H1 (cell line): Measurements from ENCODE around the gene ZNF775. TPM values are rescaled to one million over a fixed set of nuclear protein-coding genes. Genes with fewer than 3 reads are reported as not detected.

Experiments
- CTCF ChIA-PET: fragments of 300-600 bp; sonication (Branson Sonifier 250); formaldehyde crosslinking; loops from one replicate; lab custom pipeline; 2021; ENCODE audit not compliant: partially characterized antibody; lab: Charles Lee
- POLR2A ChIA-PET: fragments of 300-600 bp; sonication (Branson Sonifier 250); formaldehyde crosslinking; loops from one replicate; lab custom pipeline; 2021; ENCODE audit warnings: inconsistent platforms; ENCODE audit not compliant: partially characterized antibody; lab: Charles Lee
- DNase-seq, 2 experiments: peaks; one replicate each; pipeline versions ENCODE4 v3.0.0 to v3.0.0-alpha.2; 2010 to 2022; ENCODE audit warnings: low spot score in 2 of 2, low read depth in 1 of 2, mixed read lengths in 1 of 2
- FAIRE-seq: peaks from 2 replicates; lab custom pipeline; 2011; peaks lifted over from hg19 to GRCh38; lab: Jason Lieb, UNC
- H2AFZ ChIP-seq: 2 replicates; pipeline ENCODE4 v1.8.1; 2012; ENCODE audit warnings: low read length, inconsistent platforms
- H2AK5ac ChIP-seq: 2 replicates; pipeline ENCODE4 v1.6.1; 2013; ENCODE audit warnings: low read depth, low read length
- H2BK120ac ChIP-seq: replicated peaks from 2 replicates; pipeline ENCODE3; 2013; ENCODE audit warnings: low read depth, low read length, inconsistent platforms
- H2BK12ac ChIP-seq: 2 replicates; pipeline ENCODE4 v1.6.1; 2013; ENCODE audit warnings: low read depth, low read length
- H2BK15ac ChIP-seq: 2 replicates; pipeline ENCODE4 v1.6.1; 2013; ENCODE audit warnings: low read length
- H2BK20ac ChIP-seq: 2 replicates; pipeline ENCODE4 v1.6.1; 2013; ENCODE audit warnings: low read length
- H2BK5ac ChIP-seq: 2 replicates; pipeline ENCODE4 v1.6.1; 2013; ENCODE audit warnings: low read depth, low read length
- H3K14ac ChIP-seq: 2 replicates; pipeline ENCODE4 v1.6.1; 2013; ENCODE audit warnings: inconsistent platforms; ENCODE audit not compliant: insufficient read length
- H3K18ac ChIP-seq: 2 replicates; pipeline ENCODE4 v1.6.1; 2013; ENCODE audit warnings: low read length; ENCODE audit errors: extremely low read depth
- H3K23ac ChIP-seq: 2 replicates; pipeline ENCODE4 v1.6.1; 2013; ENCODE audit warnings: inconsistent platforms; ENCODE audit not compliant: insufficient read length
- H3K23me2 ChIP-seq: 2 replicates; pipeline ENCODE4 v1.6.1; 2013; ENCODE audit warnings: low read depth, low read length
- H3K27ac ChIP-seq: 2 replicates; pipeline ENCODE4 v1.6.1; 2011; ENCODE audit warnings: low read depth, low read length, inconsistent platforms
- H3K27me3 ChIP-seq, 4 experiments: replicated peaks in 1 of 4; 1 replicate in 1 of 4; 2 replicates in 3 of 4; pipeline versions ENCODE4 v1.6.1 to v1.8.1; 2011 to 2013; ENCODE audit warnings: low read length in 3 of 4, mild to moderate bottlenecking in 3 of 4, inconsistent platforms in 2 of 4, mixed read lengths in 2 of 4, moderate library complexity in 1 of 4; ENCODE audit not compliant: control insufficient read depth in 3 of 4, insufficient read depth in 3 of 4; ENCODE audit errors: extremely low read depth in 1 of 4
- H3K36me3 ChIP-seq, 4 experiments: 2 replicates each; pipeline versions ENCODE4 v1.6.1 to v1.8.1; 2011 to 2013; ENCODE audit warnings: mild to moderate bottlenecking in 4 of 4, low read length in 3 of 4, moderate library complexity in 2 of 4, control low read depth in 1 of 4, inconsistent platforms in 1 of 4; ENCODE audit not compliant: insufficient read depth in 4 of 4, control insufficient read depth in 2 of 4
- H3K4ac ChIP-seq: replicated peaks from 2 replicates; pipeline ENCODE3; 2013; ENCODE audit warnings: low read length, low read depth, mixed read lengths, inconsistent platforms; ENCODE audit not compliant: insufficient read length
- H3K4me1 ChIP-seq, 4 experiments: replicated peaks in 1 of 4; 1 replicate in 1 of 4; 2 replicates in 3 of 4; pipeline versions ENCODE4 v1.6.1 to v1.8.1; 2011 to 2013; ENCODE audit warnings: low read length in 3 of 4, inconsistent platforms in 2 of 4, mixed read lengths in 1 of 4; ENCODE audit not compliant: insufficient read depth in 4 of 4, control insufficient read depth in 3 of 4
- H3K4me2 ChIP-seq, 2 experiments: 2 replicates each; pipeline versions ENCODE4 v1.6.1 to v1.8.1; 2011 to 2013; ENCODE audit warnings: low read depth in 2 of 2, low read length in 2 of 2, control low read depth in 1 of 2, inconsistent platforms in 1 of 2, mild to moderate bottlenecking in 1 of 2; ENCODE audit not compliant: insufficient read depth in 1 of 2
- H3K4me3 ChIP-seq, 4 experiments: fragments of 200-600, 300-600 bp in 1 of 4; sonication (generic), shearing (Covaris generic), sonication (Bioruptor Twin) in 1 of 4; 2 replicates each; pipeline versions ENCODE4 v1.5.1 to v1.8.1; 2011 to 2016; ENCODE audit warnings: low read length in 4 of 4, low read depth in 3 of 4, control low read depth in 2 of 4, inconsistent platforms in 2 of 4, mild to moderate bottlenecking in 2 of 4, mixed read lengths in 1 of 4, moderate library complexity in 1 of 4; ENCODE audit not compliant: insufficient read depth in 2 of 4; ENCODE audit errors: extremely low read depth in 1 of 4
- H3K56ac ChIP-seq: replicated peaks from 2 replicates; pipeline ENCODE3; 2013; ENCODE audit warnings: low read depth, mild to moderate bottlenecking, mixed read lengths, low read length, inconsistent platforms; ENCODE audit not compliant: insufficient read length
- H3K79me1 ChIP-seq: 2 replicates; pipeline ENCODE4 v1.6.1; 2013; ENCODE audit warnings: low read depth, low read length, control low read depth
- H3K79me2 ChIP-seq, 2 experiments: 2 replicates each; pipeline versions ENCODE4 v1.6.1 to v1.8.1; 2012 to 2013; ENCODE audit warnings: low read length in 2 of 2, mild to moderate bottlenecking in 2 of 2, inconsistent platforms in 1 of 2; ENCODE audit not compliant: insufficient read depth in 2 of 2, control insufficient read depth in 1 of 2
- H3K9ac ChIP-seq, 4 experiments: replicated peaks in 1 of 4; 1 replicate in 1 of 4; 2 replicates in 3 of 4; pipeline versions ENCODE4 v1.6.1 to v1.8.1; 2011 to 2013; ENCODE audit warnings: low read depth in 3 of 4, low read length in 3 of 4, control low read depth in 2 of 4, mild to moderate bottlenecking in 2 of 4, moderate library complexity in 2 of 4, inconsistent platforms in 1 of 4; ENCODE audit errors: extremely low read depth in 1 of 4
- H3K9me3 ChIP-seq, 2 experiments: 2 replicates each; pipeline versions ENCODE4 v1.6.1 to v1.8.1; 2012 to 2013; ENCODE audit warnings: mild to moderate bottlenecking in 2 of 2, moderate library complexity in 2 of 2, control low read depth in 1 of 2, inconsistent platforms in 1 of 2, low read depth in 1 of 2, low read length in 1 of 2, mixed read lengths in 1 of 2; ENCODE audit not compliant: insufficient read depth in 2 of 2
- H4K20me1 ChIP-seq, 2 experiments: replicated peaks in 1 of 2; 2 replicates each; pipeline versions ENCODE3 to v1.8.1; 2011 to 2013; ENCODE audit warnings: inconsistent platforms in 2 of 2, low read length in 2 of 2, mild to moderate bottlenecking in 1 of 2; ENCODE audit not compliant: insufficient read depth in 2 of 2, control insufficient read depth in 1 of 2
- H4K5ac ChIP-seq: 2 replicates; pipeline ENCODE4 v1.6.1; 2013; ENCODE audit warnings: low read length, low read depth, mixed read lengths, inconsistent platforms; ENCODE audit not compliant: insufficient read length
- H4K8ac ChIP-seq: 2 replicates; pipeline ENCODE4 v1.8.0; 2013; ENCODE audit warnings: mild to moderate bottlenecking, moderate library complexity, low read length, inconsistent platforms; ENCODE audit not compliant: insufficient read depth; ENCODE audit errors: extremely low read depth
- H4K91ac ChIP-seq: replicated peaks from 2 replicates; pipeline ENCODE3; 2013; ENCODE audit warnings: low read length, mixed read lengths, inconsistent platforms; ENCODE audit not compliant: insufficient read length
- CBX8 ChIP-seq: fragments of 300-800, 300-1000 bp; sonication (generic); IDR thresholded peaks from 2 replicates; pipeline ENCODE4 v1.7.1; 2016; ENCODE audit warnings: low read depth, low read length, borderline replicate concordance
- GABPA ChIP-seq: IDR thresholded peaks from 2 replicates; pipeline ENCODE4 v1.6.1; 2011; ENCODE audit warnings: mild to moderate bottlenecking, low read length, moderate library complexity, borderline replicate concordance; ENCODE audit not compliant: insufficient read depth
- MAFK ChIP-seq: IDR thresholded peaks from 2 replicates; pipeline ENCODE4 v1.6.1; 2012; ENCODE audit warnings: low read depth, mild to moderate bottlenecking, improper control_type of control experiment, low read length
- SP4 ChIP-seq: IDR thresholded peaks from 2 replicates; pipeline ENCODE4 v1.6.1; 2012; ENCODE audit warnings: low read length, inconsistent platforms
- SUZ12 ChIP-seq: fragments of 200-600 bp; sonication (generic); IDR thresholded peaks from 2 replicates; pipeline ENCODE4 v1.6.1; 2012; ENCODE audit warnings: mild to moderate bottlenecking, inconsistent platforms, low read length, moderate library complexity, mixed read lengths
- TAF1 ChIP-seq: IDR thresholded peaks from 2 replicates; pipeline ENCODE4 v1.6.1; 2011; ENCODE audit warnings: mild to moderate bottlenecking, low read depth, low read length
- WGBS, 2 experiments: shearing (Covaris generic) in 1 of 2; methylation state at CpG; one replicate each; pipeline versions ENCODE4 v1.1.6 to v1.1.7; 2013 to 2015; ENCODE audit warnings: low lambda C conversion rate in 2 of 2, mixed read lengths in 2 of 2, inconsistent platforms in 1 of 2, low coverage in 1 of 2, missing lambda C conversion rate in 1 of 2; ENCODE audit not compliant: insufficient replicate concordance in 2 of 2, insufficient coverage in 1 of 2, insufficient read length in 1 of 2; ENCODE audit errors: extremely low coverage in 1 of 2, missing lambda C conversion rate in 1 of 2; 5-methylcytosine and 5-hydroxymethylcytosine counted together
- polyA plus RNA-seq, 7 experiments: library from polyadenylated mRNA; depleted of rRNA in 3 of 7; stranded (reverse) in 5 of 7; unstranded in 2 of 7; fragments of >200 nt in 5 of 7; fragments of 200-250 nt in 2 of 7; gene quantifications; 1 replicate in 5 of 7; 2 replicates in 1 of 7; 4 replicates in 1 of 7; pipeline versions ENCODE4 v1.2.1 to v1.2.3, GENCODE V29; 2011 to 2013; ENCODE audit warnings: missing spikeins in 2 of 7, mixed read lengths in 2 of 7
- total RNA-seq: library from RNA; stranded (reverse); fragmentation: NEBNext Ultra II Directional; extraction: Animal tissue kit (Norgen Biotek cat#: 25700); gene quantifications from 2 replicates; pipeline ENCODE4 v1.2.1, GENCODE V29; 2021
- TF ChIP-seq, protein P1 (sequence below): IDR thresholded peaks from 2 replicates; pipeline ENCODE4 v1.6.1; 2012; ENCODE audit warnings: inconsistent platforms

ZNF775 gene
- total and polyA plus RNA-seq, 2 of the 8 experiments (the other 6 are each of a cell fraction or from before 2014, with no cell fraction given) = 13.6 to 21.5 TPM

DNA sequence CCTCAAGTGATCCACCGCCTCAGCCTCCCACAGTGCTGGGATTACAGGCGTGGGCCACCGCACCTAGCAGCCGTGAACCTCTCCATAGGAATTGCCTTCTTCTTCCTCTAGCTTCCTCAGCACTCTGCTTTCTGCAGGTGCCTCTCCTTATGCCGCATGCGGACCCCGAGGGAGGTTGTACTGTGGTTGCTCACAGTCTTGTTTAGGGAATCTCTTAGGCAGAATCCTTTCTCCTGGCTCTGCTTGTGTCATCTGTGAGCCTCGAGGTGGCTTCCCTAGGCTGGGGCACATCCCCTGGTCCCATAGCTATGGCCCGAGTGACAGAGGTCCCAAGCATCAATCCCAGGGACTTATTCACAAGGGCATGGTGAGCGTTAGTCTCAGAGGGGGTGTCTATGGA, 38.1 kb downstream of the ZNF775 start:
- no peak for TF ChIP-seq MAFK
- TF ChIP-seq, protein P1, sequence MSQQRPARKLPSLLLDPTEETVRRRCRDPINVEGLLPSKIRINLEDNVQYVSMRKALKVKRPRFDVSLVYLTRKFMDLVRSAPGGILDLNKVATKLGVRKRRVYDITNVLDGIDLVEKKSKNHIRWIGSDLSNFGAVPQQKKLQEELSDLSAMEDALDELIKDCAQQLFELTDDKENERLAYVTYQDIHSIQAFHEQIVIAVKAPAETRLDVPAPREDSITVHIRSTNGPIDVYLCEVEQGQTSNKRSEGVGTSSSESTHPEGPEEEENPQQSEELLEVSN = no peak
- TF ChIP-seq SP4 = no peak
- no peak for TF ChIP-seq TAF1
- TF ChIP-seq SUZ12 = no peak
- no peak for TF ChIP-seq CBX8
- TF ChIP-seq GABPA = no peak
- Histone ChIP-seq H3K4ac (no peak overlapping the region), H3K4me1 (peaks cover 0 to 3% (median 0%) of the 10 kb centered on the region in 4 experiments; a peak in 2 of 7 replicates), H3K23ac (no peak overlapping the region), H4K5ac (no peak overlapping the region), H3K14ac (no peak overlapping the region), H3K9ac (no peak overlapping the region), H3K27me3 (no peaks in the 10 kb centered on the region), H3K4me2 (no peak overlapping the region), H2BK12ac (no peak overlapping the region), H2AFZ (no peak overlapping the region), H2BK5ac (no peak overlapping the region), H3K23me2 (no peaks in the 10 kb centered on the region), H2BK20ac (no peak overlapping the region), H2BK15ac (no peak overlapping the region), H3K27ac (no peak overlapping the region), H2BK120ac (peak overlapping the region; percentile 39), H4K20me1 (no peaks in the 10 kb centered on the region), H3K18ac (no peak overlapping the region), H3K36me3 (peaks cover 0 to under 1% (median 0%) of the 10 kb centered on the region in 4 experiments; a peak in 1 of 8 replicates), H4K91ac (peak overlapping the region; percentile 64), H2AK5ac (no peak overlapping the region), H3K79me2 (no peaks in the 10 kb centered on the region), H3K79me1 (no peaks in the 10 kb centered on the region), H4K8ac (no peak overlapping the region), H3K9me3 (no peaks in the 10 kb centered on the region), H3K56ac (no peak overlapping the region), H3K4me3 (no peak overlapping the region)
- DNase-seq (peak in 1 of 2 experiments; percentile 39), FAIRE-seq (no peak)
- POLR2A ChIA-PET = interaction anchor here (0.7 to 2.9 kb wide), 7 partner anchors 9 to 77 kb away, joined by 3 to 12 read pairs (median 4); partner anchors contain the start of gene REPIN1
- CTCF ChIA-PET = interaction anchor here (0.6 to 2.2 kb wide), 13 partner anchors 11 to 127 kb away, joined by 3 to 6 read pairs (median 4); partner anchors contain the start of gene RARRES2
- WGBS, 2 experiments = 91% methylated on average over 10 of the region's 10 CpGs; no CpG with 5 or more reads in 1 of the 2 experiments
